NCI-H226 (cell line): ENCODE results near the gene PPP1R2.

Experiments
- DNase-seq: peaks from one replicate; pipeline ENCODE4 v3.0.0-alpha.2; 2015

PPP1R2 gene

DNA sequence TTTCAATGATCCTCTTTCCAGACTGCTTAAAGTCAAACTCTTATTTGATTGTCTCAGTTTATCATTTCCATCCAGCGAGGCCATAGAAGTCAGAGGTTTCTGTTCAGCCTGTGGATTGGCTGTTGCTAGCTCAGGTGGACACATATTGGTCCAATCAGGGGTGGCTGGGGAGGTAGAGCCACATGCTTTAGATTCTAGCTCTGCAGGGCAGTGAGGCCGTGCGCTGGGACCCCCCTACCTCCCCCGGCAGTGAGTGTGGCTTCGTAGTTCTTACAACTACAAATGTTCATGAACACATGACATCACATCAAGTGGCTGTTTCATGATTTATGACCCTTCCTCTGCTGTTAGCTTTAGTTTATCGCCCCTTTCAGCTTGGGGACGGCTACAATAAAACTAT lies 22.6 kb upstream of the PPP1R2 start:
- DNase-seq = no peak

- DNase-seq = no peak
These were observed 20.2 kb upstream of the PPP1R2 start for GRCh38 chr3:195563317-195563716.

DNA sequence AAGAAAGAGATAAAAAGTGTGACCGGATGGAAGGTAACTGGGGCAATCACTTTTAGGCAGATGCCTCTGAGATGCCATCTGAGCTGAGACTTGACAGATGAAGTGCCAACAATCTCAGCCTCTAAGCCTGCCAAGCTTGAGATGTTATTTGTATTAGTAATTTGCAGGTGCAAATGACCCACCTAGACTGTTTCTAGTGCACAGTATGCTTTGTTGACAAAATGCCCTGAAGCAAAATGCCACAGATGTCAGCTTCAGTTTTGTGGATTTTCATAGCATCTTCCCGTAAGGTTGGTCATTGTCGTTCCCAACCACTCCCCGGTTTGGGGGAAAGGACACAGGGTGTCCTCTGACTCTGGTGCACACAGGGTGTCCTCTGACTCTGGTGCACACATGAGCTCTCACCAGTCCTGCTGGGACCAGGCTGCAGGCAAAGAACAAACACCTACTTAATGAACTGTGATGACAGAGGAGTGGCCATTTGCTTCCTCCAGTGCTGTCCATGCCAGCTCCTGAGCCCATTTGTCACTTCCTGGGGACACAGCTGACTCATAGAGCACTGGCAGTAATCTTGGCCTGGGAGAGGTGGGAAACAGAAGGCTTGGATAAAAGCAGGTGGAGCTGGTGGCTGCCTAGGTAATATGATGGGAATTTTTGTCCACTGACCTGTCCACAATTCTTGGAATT lies 16.7 kb upstream of the PPP1R2 start:
- no peak for DNase-seq

- DNase-seq = peak; percentile 28
These were observed 15.5 kb upstream of the PPP1R2 start for GRCh38 chr3:195558602-195559001.

DNA sequence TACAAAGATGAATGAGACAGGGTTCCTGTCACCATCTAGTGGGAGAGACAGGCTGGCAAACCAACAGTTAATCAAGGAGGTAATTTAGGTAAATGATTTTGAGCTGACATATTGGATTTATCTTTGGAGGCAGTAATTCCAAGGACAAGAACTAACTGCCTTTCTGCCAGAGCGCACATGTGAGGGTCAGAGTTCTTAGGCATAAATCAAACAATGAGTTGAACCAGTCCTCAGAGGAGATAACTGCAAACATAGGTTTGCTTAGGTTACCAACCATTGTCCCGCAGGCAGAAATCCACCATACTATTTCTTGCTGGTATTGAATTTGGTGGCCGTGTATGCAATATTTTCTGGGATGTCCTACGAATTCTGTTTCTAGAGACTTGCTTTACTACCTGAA lies 14.2 kb upstream of the PPP1R2 start:
- no peak for DNase-seq

DNA sequence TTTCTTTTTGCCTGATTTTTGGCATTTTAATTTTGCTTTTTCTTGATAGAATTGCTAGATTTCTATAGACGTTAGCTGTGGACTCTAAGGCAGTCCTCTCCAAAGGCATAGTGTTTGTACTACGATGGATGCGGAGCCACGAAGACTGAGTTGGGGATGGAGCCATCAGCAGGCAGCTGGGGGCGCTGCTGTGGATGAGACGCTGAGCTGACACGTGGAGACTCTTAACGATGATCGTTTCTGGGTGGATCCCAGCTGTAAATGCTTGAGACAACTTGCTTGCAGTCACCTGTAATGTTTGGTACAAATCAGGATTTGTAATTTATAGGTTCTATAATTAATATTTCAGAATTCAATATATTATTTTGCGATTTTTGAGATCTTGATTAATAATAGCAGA lies 13.3 kb upstream of the PPP1R2 start:
- DNase-seq = no peak

DNA sequence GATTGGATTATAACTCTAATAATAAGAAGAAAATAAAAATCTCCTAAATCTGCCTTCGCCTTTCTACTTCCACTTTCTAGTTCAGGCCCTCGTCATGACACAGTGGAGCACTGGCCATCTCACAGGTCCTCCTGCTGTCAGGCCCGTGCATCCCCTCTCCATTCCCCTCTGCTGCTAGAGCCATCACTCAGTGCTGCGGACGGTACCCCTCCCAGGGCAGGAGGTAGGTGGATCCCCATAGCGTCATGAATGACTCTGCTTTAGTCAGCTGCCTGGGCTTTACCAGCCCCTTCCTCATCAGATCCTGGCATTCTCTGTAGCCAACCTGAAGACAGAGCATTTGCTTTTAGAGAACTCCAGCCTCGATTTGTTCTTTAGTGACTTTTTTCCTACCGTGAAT lies 12.0 kb upstream of the PPP1R2 start:
- DNase-seq = no peak

- no peak for DNase-seq
These were observed 11.3 kb upstream of the PPP1R2 start for GRCh38 chr3:195554458-195554857.

DNA sequence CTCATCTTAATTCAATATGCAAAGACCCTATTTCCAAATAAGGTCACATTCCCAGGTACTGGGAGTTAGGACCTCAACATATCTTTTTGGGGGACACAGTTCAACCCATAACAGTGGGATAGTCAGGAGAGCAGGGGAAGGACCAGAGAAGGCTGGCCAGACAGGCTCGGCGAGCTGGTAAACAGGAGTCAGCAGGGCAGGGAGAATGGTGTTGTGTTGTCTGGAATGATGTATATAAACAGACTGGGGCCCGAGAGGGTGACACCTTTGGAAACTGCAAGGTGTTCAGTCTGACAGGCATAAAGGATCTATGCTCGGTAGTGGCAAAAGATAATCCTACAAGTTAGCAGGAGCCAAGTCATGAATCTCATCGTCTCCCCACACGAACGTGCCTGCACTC lies 10.1 kb upstream of the PPP1R2 start:
- DNase-seq = no peak

GRCh38 chr3:195551381-195551978 lies 8.4 kb upstream of the PPP1R2 start:
- DNase-seq = no peak

- DNase-seq = no peak
These were observed 7.6 kb upstream of the PPP1R2 start for GRCh38 chr3:195550723-195551122.

DNA sequence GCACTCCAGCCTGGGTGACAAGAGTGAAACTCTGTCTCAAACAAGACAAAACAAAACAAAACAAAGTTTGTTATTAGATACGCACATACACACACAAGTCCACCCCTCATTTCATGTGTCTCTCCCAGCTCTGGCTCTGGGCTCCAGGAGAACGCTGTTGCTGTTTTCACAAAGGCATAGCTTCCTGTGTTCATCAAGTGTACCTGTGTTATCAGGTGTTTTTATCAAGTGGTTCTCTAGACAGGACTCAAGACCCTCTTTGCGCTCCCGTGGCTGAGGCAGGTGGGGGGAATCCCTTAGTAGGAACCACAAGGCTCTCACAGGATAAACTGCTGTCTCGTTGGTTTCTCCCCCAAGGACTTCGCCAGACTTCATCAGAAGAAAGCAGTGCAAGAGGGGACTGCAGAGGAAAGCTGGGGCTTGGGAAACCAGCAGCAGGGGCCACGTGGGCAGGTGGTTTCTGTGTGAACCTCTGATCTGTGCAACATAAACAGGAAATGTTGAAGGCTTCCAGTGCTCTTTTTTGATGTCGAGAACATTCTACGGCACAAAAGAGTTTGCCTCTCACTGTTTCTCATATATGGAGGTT lies 6.9 kb upstream of the PPP1R2 start:
- DNase-seq = no peak

GRCh38 chr3:195548987-195549386 lies 5.9 kb upstream of the PPP1R2 start:
- DNase-seq = no peak

DNA sequence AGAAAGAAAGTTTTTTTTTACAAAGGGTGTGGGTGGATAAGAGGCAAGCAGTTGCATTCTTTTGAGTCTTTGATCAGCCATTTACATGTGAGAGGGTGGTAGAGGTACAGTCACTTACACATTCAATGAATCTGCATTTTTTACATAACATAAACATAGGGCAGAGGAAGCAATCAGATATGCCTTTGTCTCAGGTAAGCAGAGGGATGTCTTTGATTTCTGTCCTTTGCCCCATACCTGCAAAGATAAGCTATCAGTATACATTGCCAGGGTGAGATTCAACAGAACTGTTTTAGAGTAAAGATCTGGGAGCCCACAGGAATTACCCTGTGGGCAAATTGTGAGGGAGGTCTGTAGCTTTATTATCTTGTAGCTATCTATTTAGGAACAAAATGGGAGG lies 5.4 kb upstream of the PPP1R2 start:
- no peak for DNase-seq

- no peak for DNase-seq
These were observed 4.9 kb upstream of the PPP1R2 start for GRCh38 chr3:195548006-195548405.

- DNase-seq = peak; percentile 76
These were observed 3.0 kb upstream of the PPP1R2 start for GRCh38 chr3:195546130-195546560.

DNA sequence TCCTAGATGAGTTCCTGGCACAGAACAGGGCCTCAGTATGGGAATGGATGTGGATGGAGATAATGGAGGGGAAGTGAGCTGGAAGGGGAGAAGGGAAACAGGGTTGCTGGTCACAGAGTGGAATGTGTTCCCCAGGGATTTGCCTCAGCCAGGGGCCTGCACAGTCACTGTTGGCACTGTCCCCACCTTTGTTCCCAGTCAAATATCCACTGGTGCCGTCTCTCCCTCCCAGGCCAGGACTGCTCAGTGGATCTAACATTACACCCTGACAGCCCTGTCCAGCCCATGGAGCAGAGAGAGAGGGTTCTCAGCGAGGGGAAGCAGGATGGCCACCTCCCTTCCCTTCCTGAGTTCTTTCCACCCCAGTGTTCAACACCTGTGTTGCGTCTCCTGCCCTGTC lies 1.5 kb upstream of the PPP1R2 start:
- no peak for DNase-seq

DNA sequence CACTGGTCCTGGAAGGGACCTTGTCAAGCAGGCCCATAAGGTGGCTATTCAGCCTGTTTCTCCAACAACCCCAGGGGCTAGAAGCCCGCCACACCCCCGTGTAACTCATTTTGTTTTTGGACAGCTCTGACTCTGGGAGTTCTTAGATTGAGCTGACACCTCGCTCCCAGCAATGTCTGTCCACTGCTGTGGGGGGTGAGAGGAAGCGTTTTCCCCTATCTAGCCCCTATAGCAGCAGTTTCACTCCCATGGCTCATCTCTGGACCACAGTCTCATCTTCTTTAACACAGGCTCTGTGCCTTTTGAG lies 1.1 kb upstream of the PPP1R2 start:
- no peak for DNase-seq

- DNase-seq = no peak
These were observed 540 bp upstream of the PPP1R2 start for GRCh38 chr3:195543500-195544229.

GRCh38 chr3:195542316-195542697 lies 818 bp downstream of the PPP1R2 start:
- DNase-seq = no peak

DNA sequence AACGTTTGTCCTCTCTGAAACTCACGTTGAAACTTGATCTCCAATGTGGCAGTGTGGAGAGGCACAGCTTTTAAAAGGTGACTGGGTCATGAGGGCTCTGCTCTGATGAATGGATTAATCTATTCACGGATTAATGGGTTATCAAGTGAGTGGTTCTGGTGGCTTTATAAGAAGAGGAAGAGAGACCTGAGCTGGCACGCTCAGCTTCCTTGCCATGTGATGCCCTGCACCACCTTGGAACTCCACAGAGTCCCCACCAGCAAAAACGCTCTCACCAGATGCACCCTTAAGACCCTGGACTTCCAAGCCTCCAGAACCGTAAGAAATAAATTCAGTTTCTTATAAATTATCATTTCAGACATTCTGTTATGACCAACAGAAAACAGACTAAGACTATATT lies 2.6 kb downstream of the PPP1R2 start:
- no peak for DNase-seq

- DNase-seq = no peak
These were observed 3.1 kb downstream of the PPP1R2 start for GRCh38 chr3:195540027-195540426.

DNA sequence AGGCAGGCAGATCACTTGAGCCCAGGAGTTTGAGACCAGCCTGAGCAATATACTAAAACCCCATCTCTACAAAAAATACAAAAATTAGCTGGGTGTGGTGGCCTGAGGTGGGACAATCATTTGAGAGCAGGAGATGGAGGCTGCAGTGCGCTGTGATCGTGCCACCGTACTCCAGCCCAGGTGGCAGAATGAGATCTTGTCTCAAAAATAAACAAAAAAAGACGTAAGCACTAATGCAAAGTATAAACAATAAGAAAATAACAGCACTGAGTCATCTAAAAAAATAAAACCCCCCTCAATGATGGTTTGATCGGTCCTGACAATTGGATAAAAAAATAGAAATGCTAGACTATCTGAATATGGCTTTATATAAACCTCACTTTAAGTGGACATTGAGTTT lies 3.6 kb downstream of the PPP1R2 start:
- no peak for DNase-seq

DNA sequence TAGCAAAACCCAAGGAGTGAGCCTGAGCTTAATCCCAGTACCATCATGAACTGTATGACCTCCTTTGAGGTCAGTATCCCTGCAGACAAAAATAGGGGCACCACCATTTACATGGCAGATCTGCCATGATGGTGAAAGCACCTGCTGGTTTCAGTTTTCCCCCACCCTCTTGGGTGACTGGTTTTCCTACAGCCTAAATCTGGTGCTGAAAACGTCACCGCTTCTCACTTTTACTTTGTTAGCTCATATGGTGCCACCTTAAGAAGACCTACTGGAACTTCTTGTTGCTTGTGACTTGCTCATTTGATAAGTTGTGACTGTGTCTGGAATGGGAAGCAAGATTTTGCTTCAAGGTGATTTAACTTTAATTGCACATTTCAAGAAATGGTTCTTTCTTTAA lies 5.1 kb downstream of the PPP1R2 start:
- no peak for DNase-seq
